DMS53 treated with DMSO at 0.1 percent for 48 hours (cell line): ENCODE data around the gene APOLD1.
"Not testable (repeated sequence)": the region's sequence is repeated elsewhere in the genome, so short reads cannot be mapped to it uniquely, and the experiment has no call there.

Experiments used
- DNase-seq: peaks from one replicate; lab custom pipeline; 2025; ENCODE audit not compliant: unreplicated experiment; lab: John Stamatoyannopoulos, UW

APOLD1 gene

DNA sequence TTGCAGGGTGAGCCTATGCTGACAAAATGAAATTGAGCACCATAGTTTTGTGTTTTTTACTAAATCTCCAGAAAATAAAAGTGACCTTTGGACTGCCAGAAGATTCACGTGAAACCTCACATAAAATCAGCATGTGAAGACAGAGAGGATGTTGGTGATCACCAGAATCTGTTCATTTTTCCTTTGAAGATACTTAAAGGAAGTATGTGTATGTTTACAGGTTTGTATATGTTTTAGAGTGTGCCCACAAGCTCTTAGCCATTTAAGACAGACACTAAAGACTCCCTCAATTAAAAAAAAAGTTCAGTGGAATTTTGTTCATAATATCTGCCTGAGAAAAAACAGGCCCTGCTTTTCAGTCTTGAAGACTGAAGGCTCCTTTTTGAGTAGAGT lies 53.5 kb downstream of the APOLD1 start:
- DNase-seq = no peak

DNA sequence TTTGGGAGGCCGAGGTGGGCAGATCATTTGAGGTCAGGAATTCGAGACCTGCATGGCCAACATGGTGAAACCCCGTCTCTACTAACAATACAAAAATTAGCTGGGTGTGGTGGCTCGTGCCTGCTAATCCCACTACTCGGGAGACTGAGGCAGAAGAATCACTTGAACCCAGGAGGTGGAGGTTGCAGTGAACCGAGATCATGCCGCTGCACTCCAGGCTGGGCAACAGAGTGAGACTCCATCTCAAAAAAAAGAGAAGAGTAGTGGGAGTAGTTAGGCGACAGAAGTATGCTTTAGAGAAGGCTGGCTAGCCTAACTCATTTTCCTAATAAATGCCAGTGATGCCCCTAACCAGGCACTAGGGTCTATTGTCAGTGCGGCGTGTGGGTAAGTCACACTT lies 54.0 kb downstream of the APOLD1 start:
- DNase-seq = not testable (repeated sequence)

DNA sequence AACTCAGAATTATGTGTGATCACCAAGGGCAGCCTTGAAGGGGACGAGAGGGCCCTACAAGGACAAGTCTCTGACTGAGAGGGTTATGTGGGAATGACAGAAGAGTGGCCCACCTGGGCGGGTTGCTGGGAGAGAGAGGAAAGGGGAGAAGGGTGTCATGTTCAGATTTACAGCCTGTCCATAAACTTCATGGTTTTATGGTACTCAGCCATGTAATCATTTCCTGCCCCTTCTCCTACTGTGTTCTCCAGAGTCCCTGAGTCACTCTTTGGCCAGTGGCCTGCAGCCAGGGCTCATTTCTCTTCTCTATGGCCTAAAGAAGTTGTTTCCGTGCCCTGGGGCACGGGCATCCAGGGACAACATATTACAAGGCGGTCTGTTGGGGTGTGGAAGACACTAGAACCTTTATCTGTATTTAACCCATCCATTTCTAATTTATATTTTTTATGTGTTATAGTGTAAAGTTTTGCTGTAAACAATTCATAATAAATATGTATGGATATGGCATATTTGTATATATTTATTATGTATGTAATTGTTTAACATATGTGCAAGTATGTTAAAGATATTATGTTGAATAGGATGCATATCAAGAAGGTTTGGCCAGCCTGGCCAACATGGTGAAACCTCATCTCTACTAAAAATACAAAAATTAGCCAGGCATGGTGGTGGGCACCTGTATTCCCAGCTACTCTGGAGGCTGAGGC lies 54.6 kb downstream of the APOLD1 start:
- DNase-seq = no peak

DNA sequence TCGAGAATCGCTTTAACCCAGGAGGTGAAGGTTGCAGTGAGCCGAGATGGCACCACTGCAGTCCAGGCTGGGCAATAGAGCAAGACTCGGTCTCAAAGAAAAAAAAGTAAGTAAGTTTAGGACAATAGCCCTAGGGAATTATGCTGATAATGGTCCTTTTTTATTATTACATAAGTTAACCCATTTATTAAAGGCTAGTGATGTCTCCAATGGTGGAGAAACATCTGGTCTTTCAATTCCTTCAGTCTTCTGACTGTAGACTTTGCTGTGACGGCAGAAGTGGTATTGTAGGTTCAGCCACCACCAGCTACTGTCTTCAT lies 55.1 kb downstream of the APOLD1 start:
- no peak for DNase-seq
